SU-DHL-6 (cell line): ENCODE measurements around the gene SNN.

Experiments used
- H2AFZ ChIP-seq: fragments of 200-600 bp; sonication (generic); 2 replicates; pipeline ENCODE4 v1.6.1; 2014; ENCODE audit warnings: low read depth, mild to moderate bottlenecking, moderate library complexity, mixed read lengths, antibody characterized with exemption, low read length; ENCODE audit not compliant: severe bottlenecking
- H3F3A ChIP-seq: fragments of 200-600 bp; shearing (Covaris generic); 2 replicates; pipeline ENCODE4 v1.6.0; 2016; ENCODE audit warnings: antibody characterized with exemption, mild to moderate bottlenecking; ENCODE audit not compliant: insufficient read depth
- H3K27ac ChIP-seq: fragments of 200-600 bp; sonication (generic); 2 replicates; pipeline ENCODE4 v1.5.1; 2016; ENCODE audit warnings: low read depth, mild to moderate bottlenecking, low read length, moderate library complexity, mixed read lengths
- H3K27me3 ChIP-seq: fragments of 200-600 bp; sonication (generic), shearing (Covaris generic); 2 replicates; pipeline ENCODE4 v1.6.0; 2014; ENCODE audit warnings: mild to moderate bottlenecking, low read length
- H3K36me3 ChIP-seq: fragments of 200-600 bp; sonication (generic); 2 replicates; pipeline ENCODE4 v1.6.1; 2014; ENCODE audit warnings: mild to moderate bottlenecking, low read length, mixed read lengths
- H3K4me2 ChIP-seq: fragments of 300-600, 200-600 bp; shearing (Covaris generic), sonication (generic); 2 replicates; pipeline ENCODE4 v1.6.0; 2014; ENCODE audit warnings: low read length, low read depth, mild to moderate bottlenecking; ENCODE audit not compliant: poor library complexity, severe bottlenecking
- H3K4me3 ChIP-seq: fragments of 200-600 bp; sonication (generic); 2 replicates; pipeline ENCODE4 v1.5.1; 2014; ENCODE audit warnings: antibody characterized with exemption, low read length, mild to moderate bottlenecking, mixed read lengths; ENCODE audit not compliant: insufficient read depth, poor library complexity, severe bottlenecking
- H3K79me2 ChIP-seq: fragments of 200-600 bp; sonication (generic); 2 replicates; pipeline ENCODE4 v1.6.1; 2014; ENCODE audit warnings: mild to moderate bottlenecking, low read length, moderate library complexity; ENCODE audit not compliant: insufficient read depth
- H3K9ac ChIP-seq: fragments of 200-600 bp; sonication (generic); 2 replicates; pipeline ENCODE4 v1.7.0; 2014; ENCODE audit warnings: mild to moderate bottlenecking, low read length
- H3K9me2 ChIP-seq: fragments of 200-600 bp; sonication (generic); replicated peaks from 2 replicates; pipeline ENCODE4 v1.6.1; 2014; ENCODE audit warnings: low read length; ENCODE audit not compliant: insufficient read depth
- H3K9me3 ChIP-seq: fragments of 200-600 bp; sonication (generic); 2 replicates; pipeline ENCODE4 v1.6.1; 2014; ENCODE audit warnings: low read length, mixed read lengths; ENCODE audit not compliant: insufficient read depth
- H4K20me1 ChIP-seq: fragments of 200-600 bp; sonication (generic); 2 replicates; pipeline ENCODE4 v1.6.1; 2014; ENCODE audit warnings: low read depth, mild to moderate bottlenecking, antibody characterized with exemption, low read length, moderate library complexity, mixed read lengths
- EZH2phosphoT487 ChIP-seq: fragments of 200-600 bp; sonication (generic), shearing (Covaris generic); conservative IDR thresholded peaks from 2 replicates; pipeline ENCODE4 v1.6.1; 2018; ENCODE audit warnings: mild to moderate bottlenecking, antibody characterized with exemption, low read length, moderate library complexity, mixed read lengths
- TF ChIP-seq, protein P1 (sequence below): fragments of 200-600 bp; sonication (generic); IDR thresholded peaks from one replicate; pipeline ENCODE4 v1.5.1; 2017; ENCODE audit warnings: antibody characterized with exemption, mild to moderate bottlenecking, low read length, moderate library complexity; ENCODE audit not compliant: insufficient read depth, poor library complexity, severe bottlenecking

SNN gene

DNA sequence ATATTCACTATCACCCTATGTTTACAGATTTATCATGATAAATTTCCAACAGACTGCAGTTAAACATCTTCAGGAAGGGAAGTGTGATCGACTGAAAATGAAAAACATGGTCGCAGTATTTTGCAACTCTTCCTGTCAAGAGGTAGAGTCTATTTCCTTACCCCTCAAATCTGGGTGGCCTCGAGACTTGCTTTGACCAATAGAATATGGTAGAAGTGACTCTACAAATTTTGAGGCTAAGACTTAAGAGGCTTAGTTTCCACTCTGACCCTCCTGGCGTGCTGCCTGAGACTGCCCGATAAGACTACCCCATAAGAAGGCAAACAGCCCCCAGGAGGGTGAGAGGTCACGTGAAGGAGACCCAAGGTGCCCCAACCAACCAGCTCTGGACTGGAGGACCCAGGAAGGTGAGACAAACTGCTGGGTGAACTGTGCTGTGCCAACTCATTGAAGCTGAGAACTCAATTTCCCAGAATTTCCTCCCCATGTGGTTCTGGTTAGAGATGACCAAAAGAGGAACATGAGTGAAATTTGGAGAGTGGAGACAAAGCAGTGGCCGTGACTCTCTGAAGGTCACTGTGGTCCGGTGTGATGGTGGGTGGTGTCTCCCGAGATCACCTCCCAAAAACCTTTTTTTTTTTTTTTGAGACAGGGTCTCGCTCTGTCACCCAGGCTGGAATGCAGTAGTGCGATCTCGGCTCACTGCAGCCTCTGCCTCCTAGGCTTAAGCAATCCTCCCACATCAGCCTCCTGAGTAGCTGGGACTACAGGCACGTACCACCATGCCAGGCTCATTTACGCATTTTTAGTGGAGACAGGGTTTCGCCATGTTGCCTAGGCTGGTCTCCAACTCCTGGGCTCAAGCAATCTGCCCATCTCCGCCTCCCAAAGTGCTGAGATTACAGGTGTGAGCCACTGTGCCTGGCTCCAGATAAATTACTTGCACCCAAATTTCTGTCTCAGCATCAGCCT lies 43.3 kb upstream of the SNN start:
- Histone ChIP-seq H3K4me2 (no peak overlapping the region), H4K20me1 (no peaks in the 10 kb centered on the region), H3K27ac (no peak overlapping the region), H3K9me3 (no peaks in the 10 kb centered on the region), H3K9me2 (no peaks in the 10 kb centered on the region), H3K27me3 (no peaks in the 10 kb centered on the region), H3K9ac (no peak overlapping the region), H2AFZ (no peak overlapping the region), H3F3A (no peaks in the 10 kb centered on the region), H3K4me3 (no peak overlapping the region), H3K36me3 (no peaks in the 10 kb centered on the region), H3K79me2 (no peaks in the 10 kb centered on the region)
- TF ChIP-seq, protein P1, sequence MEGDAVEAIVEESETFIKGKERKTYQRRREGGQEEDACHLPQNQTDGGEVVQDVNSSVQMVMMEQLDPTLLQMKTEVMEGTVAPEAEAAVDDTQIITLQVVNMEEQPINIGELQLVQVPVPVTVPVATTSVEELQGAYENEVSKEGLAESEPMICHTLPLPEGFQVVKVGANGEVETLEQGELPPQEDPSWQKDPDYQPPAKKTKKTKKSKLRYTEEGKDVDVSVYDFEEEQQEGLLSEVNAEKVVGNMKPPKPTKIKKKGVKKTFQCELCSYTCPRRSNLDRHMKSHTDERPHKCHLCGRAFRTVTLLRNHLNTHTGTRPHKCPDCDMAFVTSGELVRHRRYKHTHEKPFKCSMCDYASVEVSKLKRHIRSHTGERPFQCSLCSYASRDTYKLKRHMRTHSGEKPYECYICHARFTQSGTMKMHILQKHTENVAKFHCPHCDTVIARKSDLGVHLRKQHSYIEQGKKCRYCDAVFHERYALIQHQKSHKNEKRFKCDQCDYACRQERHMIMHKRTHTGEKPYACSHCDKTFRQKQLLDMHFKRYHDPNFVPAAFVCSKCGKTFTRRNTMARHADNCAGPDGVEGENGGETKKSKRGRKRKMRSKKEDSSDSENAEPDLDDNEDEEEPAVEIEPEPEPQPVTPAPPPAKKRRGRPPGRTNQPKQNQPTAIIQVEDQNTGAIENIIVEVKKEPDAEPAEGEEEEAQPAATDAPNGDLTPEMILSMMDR: no peak
- TF ChIP-seq EZH2phosphoT487: no peak

DNA sequence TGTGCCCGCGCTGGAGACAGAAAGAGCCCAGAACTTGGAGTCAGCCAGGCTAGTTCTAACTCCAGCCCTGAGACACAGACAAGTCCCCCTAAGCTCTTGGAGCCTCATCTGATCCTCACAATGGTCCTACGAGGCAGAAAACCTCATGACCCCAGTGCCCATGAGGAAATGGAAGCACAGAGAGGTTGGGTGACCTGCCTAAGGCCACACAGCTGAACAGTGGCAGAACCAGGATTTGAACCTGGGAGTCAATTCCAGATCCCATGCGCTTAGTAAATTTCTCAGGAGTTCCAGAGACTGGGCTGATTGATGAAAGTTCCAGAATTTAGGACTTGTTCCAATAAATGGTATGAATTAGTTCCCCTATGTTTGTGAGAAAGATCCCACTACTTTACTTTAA lies 42.5 kb upstream of the SNN start:
- no peak overlapping the region for H3K27ac ChIP-seq

DNA sequence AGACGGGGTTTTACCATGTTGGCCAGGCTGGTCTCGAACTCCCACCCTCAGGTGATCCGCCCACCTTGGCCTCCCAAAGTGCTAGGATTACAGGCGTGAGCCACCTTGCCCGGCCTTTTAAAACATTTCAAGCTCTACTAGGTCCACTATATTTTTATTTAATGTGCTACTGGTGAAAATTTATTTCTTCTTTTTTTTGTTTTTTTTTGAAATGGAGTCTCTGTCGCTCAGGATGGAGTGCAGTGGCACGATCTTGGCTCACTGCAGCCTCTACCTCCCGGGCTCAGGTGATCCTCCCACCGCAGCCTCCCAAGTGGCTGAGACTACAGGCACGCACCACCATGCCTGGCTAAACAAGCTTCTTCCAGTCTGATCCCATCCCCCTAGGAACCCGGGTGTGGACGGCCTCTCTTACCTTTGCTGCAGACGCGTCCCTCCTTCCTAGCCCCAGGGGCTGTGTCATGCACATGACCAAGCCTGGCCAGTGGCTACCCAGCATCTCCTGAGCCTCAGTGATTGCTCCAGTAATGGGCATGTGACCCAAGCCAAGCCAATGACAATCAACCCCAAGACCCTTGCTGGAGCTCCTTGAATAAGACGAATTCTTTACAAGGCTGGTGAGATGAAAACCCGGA lies 41.5 kb upstream of the SNN start:
- H3K4me3 ChIP-seq: no peak overlapping the region
- H3K9ac ChIP-seq: no peak overlapping the region
- no peaks in the 10 kb centered on the region for H3F3A ChIP-seq

More for the DNA sequence above, 42.5 kb upstream of the SNN start:
- Histone ChIP-seq H3K27me3 (no peaks in the 10 kb centered on the region), H3F3A (no peaks in the 10 kb centered on the region), H3K9ac (no peak overlapping the region), H4K20me1 (no peaks in the 10 kb centered on the region), H3K79me2 (no peaks in the 10 kb centered on the region), H3K4me3 (no peak overlapping the region), H3K4me2 (no peak overlapping the region), H3K9me2 (no peaks in the 10 kb centered on the region), H3K9me3 (no peaks in the 10 kb centered on the region), H3K36me3 (no peaks in the 10 kb centered on the region), H2AFZ (no peak overlapping the region)
- TF ChIP-seq, protein P1: no peak
- TF ChIP-seq EZH2phosphoT487: no peak

More for the DNA sequence above, 41.5 kb upstream of the SNN start:
- Histone ChIP-seq H3K79me2 (no peaks in the 10 kb centered on the region), H3K9me2 (no peaks in the 10 kb centered on the region), H3K27ac (no peak overlapping the region), H3K27me3 (no peaks in the 10 kb centered on the region), H3K36me3 (no peaks in the 10 kb centered on the region), H2AFZ (no peak overlapping the region), H3K9me3 (no peaks in the 10 kb centered on the region), H4K20me1 (no peaks in the 10 kb centered on the region), H3K4me2 (no peak overlapping the region)
- TF ChIP-seq EZH2phosphoT487: no peak
- TF ChIP-seq, protein P1: no peak
